ENCODE measurements around the gene RANBP3L. TPM values are rescaled to one million over a fixed set of nuclear protein-coding genes. Genes with fewer than 3 reads are reported as not detected.

The RANBP3L gene
- total and polyA plus RNA-seq, 8 donors: 0.20 to 17.0 (median 1.9) TPM; not detected in 2

DNA sequence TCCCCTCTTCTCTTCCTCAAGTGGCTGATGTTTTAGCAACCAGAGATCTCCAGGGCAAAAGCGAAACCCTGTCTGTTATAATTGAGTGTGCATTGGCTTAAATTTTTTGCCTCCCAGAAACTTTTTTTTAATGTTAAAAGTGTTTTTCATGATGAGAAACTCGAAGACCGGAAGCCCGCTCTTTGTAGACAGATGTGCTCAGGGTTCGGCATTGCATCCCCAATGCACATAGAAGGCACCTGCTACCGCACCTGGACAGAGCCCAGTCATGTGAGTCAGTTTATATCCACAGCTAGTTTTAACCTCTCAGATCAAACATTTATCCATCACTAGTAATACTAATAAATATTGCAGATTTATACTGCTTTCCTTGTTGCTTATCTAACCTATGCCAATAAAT lies 40.5 kb downstream of the RANBP3L start:
- no peaks in the 10 kb centered on the region for H3K4me1 ChIP-seq
- no peak overlapping the region for H3K4me3 ChIP-seq
- H3K36me3 ChIP-seq: no peaks in the 10 kb centered on the region
- TF ChIP-seq POLR2AphosphoS5 (IDR thresholded peaks at IDR 0.05): no peak
- no peaks in the 10 kb centered on the region for H3K27me3 ChIP-seq
- intact Hi-C loops (cut with DNase I; ENCODE audit: low total_unique reads): no loop called here
- DNase-seq: no peak
- no peaks in the 10 kb centered on the region for H3K9me3 ChIP-seq
- H3K27ac ChIP-seq: no peak overlapping the region
- WGBS, 5 donors: 73 to 91% (median 83%) methylated on average over 6 of the region's 6 CpGs

DNA sequence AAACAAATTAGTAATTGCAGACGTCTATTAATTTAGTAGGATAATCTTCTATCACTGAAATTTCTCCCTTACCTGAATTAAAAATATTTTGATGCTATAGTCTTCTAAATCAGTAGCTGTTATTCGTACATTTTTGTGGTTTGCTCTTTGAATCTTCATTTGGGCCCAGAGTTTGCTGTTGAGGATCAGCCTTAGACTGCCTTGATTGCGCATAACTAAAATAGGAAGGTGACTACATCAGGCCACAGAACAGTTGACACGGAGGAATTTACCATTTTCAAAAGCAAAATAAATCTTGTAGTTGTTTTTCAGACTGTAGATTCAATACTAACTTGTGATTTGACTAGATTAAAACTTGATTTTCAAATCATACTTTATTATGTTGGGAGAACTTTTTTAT lies 48.1 kb downstream of the RANBP3L start:
- peaks cover 0 to 5% (median 0%) of the 10 kb centered on the region in 4 donors for H3K4me1 ChIP-seq
- 66 to 90% (median 71%) methylated on average over 4 of the region's 4 CpGs for WGBS, 5 donors
- intact Hi-C loops (cut with DNase I; ENCODE audit: low total_unique reads): no loop called here
- DNase-seq: no peak
- H3K4me3 ChIP-seq: no peak overlapping the region
- H3K9me3 ChIP-seq: no peaks in the 10 kb centered on the region
- TF ChIP-seq POLR2AphosphoS5 (IDR thresholded peaks at IDR 0.05) (no peak), EP300 (IDR thresholded peaks at IDR 0.05) (no peak), POLR2A (IDR thresholded peaks at IDR 0.05) (no peak)
- TF ChIP-seq, protein P1, sequence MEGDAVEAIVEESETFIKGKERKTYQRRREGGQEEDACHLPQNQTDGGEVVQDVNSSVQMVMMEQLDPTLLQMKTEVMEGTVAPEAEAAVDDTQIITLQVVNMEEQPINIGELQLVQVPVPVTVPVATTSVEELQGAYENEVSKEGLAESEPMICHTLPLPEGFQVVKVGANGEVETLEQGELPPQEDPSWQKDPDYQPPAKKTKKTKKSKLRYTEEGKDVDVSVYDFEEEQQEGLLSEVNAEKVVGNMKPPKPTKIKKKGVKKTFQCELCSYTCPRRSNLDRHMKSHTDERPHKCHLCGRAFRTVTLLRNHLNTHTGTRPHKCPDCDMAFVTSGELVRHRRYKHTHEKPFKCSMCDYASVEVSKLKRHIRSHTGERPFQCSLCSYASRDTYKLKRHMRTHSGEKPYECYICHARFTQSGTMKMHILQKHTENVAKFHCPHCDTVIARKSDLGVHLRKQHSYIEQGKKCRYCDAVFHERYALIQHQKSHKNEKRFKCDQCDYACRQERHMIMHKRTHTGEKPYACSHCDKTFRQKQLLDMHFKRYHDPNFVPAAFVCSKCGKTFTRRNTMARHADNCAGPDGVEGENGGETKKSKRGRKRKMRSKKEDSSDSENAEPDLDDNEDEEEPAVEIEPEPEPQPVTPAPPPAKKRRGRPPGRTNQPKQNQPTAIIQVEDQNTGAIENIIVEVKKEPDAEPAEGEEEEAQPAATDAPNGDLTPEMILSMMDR (IDR thresholded peaks at IDR 0.05): no peak
- H3K36me3 ChIP-seq: no peaks in the 10 kb centered on the region
- no peaks in the 10 kb centered on the region for H3K27me3 ChIP-seq
- H3K27ac ChIP-seq: peak overlapping the region in 1 of 5 donors; percentile 19

DNA sequence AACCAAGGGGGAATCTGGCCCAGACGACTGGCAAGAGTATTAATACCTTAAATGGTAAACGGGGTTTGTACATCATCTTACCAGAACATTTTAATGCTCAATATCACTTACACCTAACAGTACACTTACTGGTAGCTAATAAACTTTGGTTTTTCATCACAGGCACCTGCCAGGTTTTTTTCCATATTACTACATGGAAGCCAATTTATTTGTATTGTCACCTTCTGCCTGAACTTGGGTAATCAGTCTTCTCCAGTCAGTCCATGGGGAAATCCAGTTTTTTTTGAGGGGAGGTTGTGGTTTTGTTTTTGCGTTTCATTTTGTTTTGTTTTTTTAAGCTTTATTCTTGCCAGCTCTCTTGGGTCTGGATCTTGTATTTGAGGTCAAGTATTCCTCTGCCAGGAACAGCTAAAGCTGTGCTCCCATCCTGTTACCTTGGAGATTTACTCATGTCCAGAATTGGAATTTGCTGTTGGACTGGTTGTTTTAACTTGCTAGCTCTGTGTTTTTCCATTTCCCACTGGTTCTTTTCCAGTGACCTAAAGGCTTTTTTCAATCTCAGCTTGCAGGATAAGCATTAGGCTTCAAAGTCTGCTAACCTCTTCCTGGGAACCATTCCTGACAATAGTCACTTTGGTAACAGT lies 48.9 kb downstream of the RANBP3L start:
- Histone ChIP-seq H3K36me3 (no peaks in the 10 kb centered on the region), H3K9me3 (no peaks in the 10 kb centered on the region), H3K4me1 (peaks cover 0 to 5% (median 0%) of the 10 kb centered on the region in 4 donors), H3K4me3 (no peak overlapping the region), H3K27me3 (no peaks in the 10 kb centered on the region), H3K27ac (peak overlapping the region in 2 of 5 donors; percentile 1 to 40)
- WGBS, 5 donors: 56 to 82% (median 78%) methylated on average over 3 of the region's 3 CpGs
- intact Hi-C loops (cut with DNase I; ENCODE audit: low total_unique reads): no loop called here
- TF ChIP-seq POLR2AphosphoS5 (IDR thresholded peaks at IDR 0.05): no peak
- TF ChIP-seq POLR2A (IDR thresholded peaks at IDR 0.05): no peak
- no peak for DNase-seq

DNA sequence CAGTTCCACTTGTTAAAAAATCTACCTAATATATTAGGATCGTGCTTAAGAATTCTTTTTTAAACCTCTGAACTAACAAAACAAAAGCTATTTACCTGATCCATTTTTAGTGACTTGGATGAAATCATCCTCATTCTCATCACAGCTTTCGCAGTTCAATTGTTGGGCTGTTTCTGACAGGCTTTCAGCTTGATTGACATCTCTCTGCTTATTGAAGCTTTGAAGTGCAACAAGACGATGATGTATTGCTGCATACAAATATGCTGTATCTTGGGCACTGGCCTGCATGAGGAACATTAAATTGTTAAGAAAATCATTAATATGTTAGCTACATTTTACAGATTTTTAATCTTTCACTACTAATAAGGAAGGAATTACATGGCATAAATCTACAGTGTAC lies 50.5 kb downstream of the RANBP3L start:
- Histone ChIP-seq H3K36me3 (no peaks in the 10 kb centered on the region), H3K9me3 (no peaks in the 10 kb centered on the region), H3K4me3 (no peak overlapping the region), H3K4me1 (peaks cover 0 to 5% (median 0%) of the 10 kb centered on the region in 4 donors), H3K27ac (no peak overlapping the region), H3K27me3 (no peaks in the 10 kb centered on the region)
- no peak for DNase-seq
- 91 to 94% (median 92%) methylated on average over 3 of the region's 3 CpGs for WGBS, 5 donors
- TF ChIP-seq EP300 (IDR thresholded peaks at IDR 0.05) (no peak), POLR2A (IDR thresholded peaks at IDR 0.05) (no peak), POLR2AphosphoS5 (IDR thresholded peaks at IDR 0.05) (no peak)
- TF ChIP-seq, protein P1 (IDR thresholded peaks at IDR 0.05): no peak
- intact Hi-C loops (cut with DNase I; ENCODE audit: low total_unique reads): no loop called here

DNA sequence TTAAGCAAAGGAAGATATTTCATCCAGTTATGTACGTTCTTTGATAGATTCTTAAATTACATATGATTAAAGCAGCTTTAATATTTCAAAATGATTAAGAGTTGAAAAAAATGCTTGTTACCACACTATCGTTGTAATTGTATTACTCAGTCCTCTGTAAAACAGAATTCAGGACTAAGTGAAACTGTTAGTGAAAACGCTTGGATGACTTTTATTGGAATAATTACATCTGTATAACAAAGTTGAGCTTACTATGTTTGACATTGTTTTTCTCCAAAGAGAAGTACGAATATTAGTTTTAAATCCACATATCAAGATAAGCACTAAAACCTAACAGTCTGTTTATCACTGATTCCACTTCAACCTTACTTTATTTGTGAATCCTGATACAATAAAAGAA lies 51.3 kb downstream of the RANBP3L start:
- 43 to 62% (median 50%) methylated on average over 4 of the region's 4 CpGs for WGBS, 5 donors
- Histone ChIP-seq H3K27me3 (no peaks in the 10 kb centered on the region), H3K4me3 (no peak overlapping the region), H3K4me1 (peaks cover 0 to 5% (median 0%) of the 10 kb centered on the region in 4 donors), H3K9me3 (no peaks in the 10 kb centered on the region), H3K27ac (no peak overlapping the region), H3K36me3 (no peaks in the 10 kb centered on the region)
- DNase-seq: no peak
- intact Hi-C loops (cut with DNase I; ENCODE audit: low total_unique reads): no loop called here
- no peak for TF ChIP-seq POLR2A (IDR thresholded peaks at IDR 0.05)
- no peak for TF ChIP-seq POLR2AphosphoS5 (IDR thresholded peaks at IDR 0.05)
- TF ChIP-seq, protein P1 (IDR thresholded peaks at IDR 0.05): no peak
- no peak for TF ChIP-seq EP300 (IDR thresholded peaks at IDR 0.05)

Measured in stomach (tissue), 9 donors.